Stimulated activated memory B cell treated with anti-CD40 and anti-IgM and Interleukin-4, amounts not matched to agents 10 μg/mL and 1 μg/mL and 100 μg/mL, for 72 hours (primary cell): ENCODE data around the gene SFXN5.

Experiments used
- ATAC-seq: fragments of 150-1000 bp; cut with Tn5 transposase; 2 replicates; pipeline ENCODE4 v1.10.0; 2021
- H3K27ac Mint-ChIP-seq: one replicate; pipeline ENCODE4 v1.8.0; 2022; ENCODE audit warnings: mild to moderate bottlenecking, mixed read lengths
- H3K27me3 Mint-ChIP-seq: one replicate; pipeline ENCODE4 v1.8.0; 2022; ENCODE audit warnings: mixed read lengths
- H3K36me3 Mint-ChIP-seq: one replicate; pipeline ENCODE4 v1.8.0; 2022; ENCODE audit warnings: mixed read lengths
- H3K4me1 Mint-ChIP-seq: one replicate; pipeline ENCODE4 v1.8.0; 2022; ENCODE audit warnings: mixed read lengths
- H3K4me3 Mint-ChIP-seq: one replicate; pipeline ENCODE4 v1.8.0; 2022; ENCODE audit warnings: mild to moderate bottlenecking, moderate library complexity, mixed read lengths
- H3K9me3 Mint-ChIP-seq: one replicate; pipeline ENCODE4 v1.8.0; 2022; ENCODE audit warnings: mixed read lengths

SFXN5 gene

GRCh38 chr2:72940361-72940760, 131.2 kb downstream of the SFXN5 start:
- Mint-ChIP-seq H3K27ac (no peak overlapping the region), H3K4me1 (no peaks in the 10 kb centered on the region), H3K4me3 (no peak overlapping the region), H3K9me3 (no peaks in the 10 kb centered on the region), H3K36me3 (peaks cover 8% of the 10 kb centered on the region), H3K27me3 (peaks cover 26% of the 10 kb centered on the region)
- no peak for ATAC-seq

GRCh38 chr2:72938455-72938854, 133.1 kb downstream of the SFXN5 start:
- Mint-ChIP-seq H3K27ac (no peak overlapping the region), H3K4me3 (no peak overlapping the region), H3K9me3 (no peaks in the 10 kb centered on the region), H3K27me3 (peaks cover 45% of the 10 kb centered on the region), H3K36me3 (no peaks in the 10 kb centered on the region), H3K4me1 (no peaks in the 10 kb centered on the region)
- no peak for ATAC-seq

DNA sequence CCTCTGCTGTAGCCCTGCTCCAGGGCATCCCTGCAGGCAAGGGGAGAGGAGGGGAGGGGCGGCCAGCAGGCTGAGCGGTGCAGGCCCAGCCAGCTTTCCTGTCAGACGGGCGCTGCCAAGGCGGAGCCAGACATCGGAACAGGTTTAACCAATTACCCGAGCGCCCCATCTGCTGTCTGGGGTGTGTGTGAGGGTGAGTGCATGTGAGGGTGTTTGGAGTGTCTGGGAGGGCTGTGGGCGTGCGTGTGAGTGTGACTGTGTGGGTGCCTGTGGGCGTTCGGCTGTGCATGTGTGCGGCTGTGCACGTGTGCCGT, 134.2 kb downstream of the SFXN5 start:
- Mint-ChIP-seq H3K27ac (no peak overlapping the region), H3K4me1 (no peaks in the 10 kb centered on the region), H3K36me3 (no peaks in the 10 kb centered on the region), H3K9me3 (no peaks in the 10 kb centered on the region), H3K27me3 (peaks cover 48% of the 10 kb centered on the region), H3K4me3 (no peak overlapping the region)
- ATAC-seq = no peak

- Mint-ChIP-seq H3K4me3 (no peak overlapping the region), H3K9me3 (no peaks in the 10 kb centered on the region), H3K27me3 (peaks cover 48% of the 10 kb centered on the region), H3K36me3 (no peaks in the 10 kb centered on the region), H3K4me1 (no peaks in the 10 kb centered on the region), H3K27ac (no peak overlapping the region)
- ATAC-seq = no peak
Measured at GRCh38 chr2:72936660-72937355, 134.7 kb downstream of the SFXN5 start.

- H3K27me3 Mint-ChIP-seq = peaks cover 48% of the 10 kb centered on the region
- no peak for ATAC-seq
- H3K4me3 Mint-ChIP-seq = no peak overlapping the region
- H3K27ac Mint-ChIP-seq = no peak overlapping the region
- H3K4me1 Mint-ChIP-seq = no peaks in the 10 kb centered on the region
- H3K9me3 Mint-ChIP-seq = no peaks in the 10 kb centered on the region
- no peaks in the 10 kb centered on the region for H3K36me3 Mint-ChIP-seq
Measured at GRCh38 chr2:72935611-72935957, 135.9 kb downstream of the SFXN5 start.

DNA sequence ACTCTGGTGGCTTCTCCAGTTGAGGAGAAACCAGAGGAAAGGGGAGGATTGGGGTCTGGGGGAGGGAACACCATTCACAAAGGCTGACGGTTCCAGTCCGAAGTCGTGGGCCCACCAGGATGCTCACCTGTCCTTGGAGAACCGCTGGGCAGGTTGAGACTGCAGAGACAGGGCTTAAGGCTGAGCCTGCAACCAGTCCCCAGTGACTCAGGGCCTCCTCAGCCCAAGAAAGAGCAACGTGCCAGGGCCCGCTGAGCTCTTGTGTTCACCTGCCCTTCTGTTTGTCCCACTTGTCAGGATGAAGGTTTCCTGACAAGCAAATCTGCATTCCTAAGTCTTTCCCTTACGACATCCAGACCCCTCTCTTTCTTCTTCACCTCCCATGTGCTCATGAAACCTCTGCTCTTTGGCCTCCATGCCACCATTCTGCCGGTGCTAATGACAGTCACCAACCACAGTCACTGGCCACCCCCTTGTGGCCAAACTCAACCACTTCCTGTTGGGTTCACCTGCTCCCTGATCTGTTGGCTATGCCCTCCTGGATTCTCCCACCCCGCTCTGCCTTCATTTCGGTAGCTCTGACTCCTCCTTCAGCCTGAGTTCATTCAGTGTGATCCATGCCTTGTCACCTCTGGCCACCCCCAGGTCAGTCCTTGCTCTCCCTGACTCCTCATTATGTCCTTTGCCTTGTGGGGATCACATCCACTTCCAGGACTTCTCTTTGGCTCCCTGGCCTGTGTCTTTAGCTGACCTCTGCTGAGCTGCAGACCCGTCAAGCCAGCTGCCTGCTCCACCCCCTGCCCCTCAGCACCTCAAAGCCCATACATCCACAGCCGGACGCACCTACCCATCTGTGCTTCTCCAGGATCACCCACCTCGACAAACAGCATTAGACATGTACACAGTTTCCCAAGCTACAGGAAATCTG, 136.6 kb downstream of the SFXN5 start:
- H3K4me1 Mint-ChIP-seq = no peaks in the 10 kb centered on the region
- H3K27ac Mint-ChIP-seq = no peak overlapping the region
- H3K27me3 Mint-ChIP-seq = peaks cover 48% of the 10 kb centered on the region
- H3K4me3 Mint-ChIP-seq = no peak overlapping the region
- no peaks in the 10 kb centered on the region for H3K36me3 Mint-ChIP-seq
- no peak for ATAC-seq
- H3K9me3 Mint-ChIP-seq = no peaks in the 10 kb centered on the region

DNA sequence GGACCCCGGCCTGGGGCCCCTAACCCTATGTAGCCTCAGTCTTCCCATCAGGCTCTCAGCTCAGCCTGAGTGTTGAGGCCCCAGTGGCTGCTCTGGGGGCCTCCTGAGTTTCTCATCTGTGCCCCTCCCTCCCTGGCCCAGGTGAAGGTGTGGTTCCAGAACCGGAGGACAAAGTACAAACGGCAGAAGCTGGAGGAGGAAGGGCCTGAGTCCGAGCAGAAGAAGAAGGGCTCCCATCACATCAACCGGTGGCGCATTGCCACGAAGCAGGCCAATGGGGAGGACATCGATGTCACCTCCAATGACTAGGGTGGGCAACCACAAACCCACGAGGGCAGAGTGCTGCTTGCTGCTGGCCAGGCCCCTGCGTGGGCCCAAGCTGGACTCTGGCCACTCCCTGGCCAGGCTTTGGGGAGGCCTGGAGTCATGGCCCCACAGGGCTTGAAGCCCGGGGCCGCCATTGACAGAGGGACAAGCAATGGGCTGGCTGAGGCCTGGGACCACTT, 137.8 kb downstream of the SFXN5 start:
- H3K27me3 Mint-ChIP-seq = peaks cover 41% of the 10 kb centered on the region
- no peak overlapping the region for H3K4me3 Mint-ChIP-seq
- H3K9me3 Mint-ChIP-seq = no peaks in the 10 kb centered on the region
- no peaks in the 10 kb centered on the region for H3K36me3 Mint-ChIP-seq
- no peak for ATAC-seq
- no peak overlapping the region for H3K27ac Mint-ChIP-seq
- no peaks in the 10 kb centered on the region for H3K4me1 Mint-ChIP-seq

DNA sequence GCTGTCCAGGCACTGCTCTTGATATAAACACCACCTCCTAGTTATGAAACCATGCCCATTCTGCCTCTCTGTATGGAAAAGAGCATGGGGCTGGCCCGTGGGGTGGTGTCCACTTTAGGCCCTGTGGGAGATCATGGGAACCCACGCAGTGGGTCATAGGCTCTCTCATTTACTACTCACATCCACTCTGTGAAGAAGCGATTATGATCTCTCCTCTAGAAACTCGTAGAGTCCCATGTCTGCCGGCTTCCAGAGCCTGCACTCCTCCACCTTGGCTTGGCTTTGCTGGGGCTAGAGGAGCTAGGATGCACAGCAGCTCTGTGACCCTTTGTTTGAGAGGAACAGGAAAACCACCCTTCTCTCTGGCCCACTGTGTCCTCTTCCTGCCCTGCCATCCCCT, 138.3 kb downstream of the SFXN5 start:
- no peak overlapping the region for H3K4me3 Mint-ChIP-seq
- no peak overlapping the region for H3K27ac Mint-ChIP-seq
- H3K36me3 Mint-ChIP-seq = no peaks in the 10 kb centered on the region
- H3K27me3 Mint-ChIP-seq = peaks cover 38% of the 10 kb centered on the region
- ATAC-seq = no peak
- no peaks in the 10 kb centered on the region for H3K4me1 Mint-ChIP-seq
- no peaks in the 10 kb centered on the region for H3K9me3 Mint-ChIP-seq

GRCh38 chr2:72932805-72933204, 138.7 kb downstream of the SFXN5 start:
- Mint-ChIP-seq H3K27ac (no peak overlapping the region), H3K9me3 (no peaks in the 10 kb centered on the region), H3K4me1 (no peaks in the 10 kb centered on the region), H3K4me3 (no peak overlapping the region), H3K27me3 (peaks cover 34% of the 10 kb centered on the region), H3K36me3 (no peaks in the 10 kb centered on the region)
- ATAC-seq = no peak

DNA sequence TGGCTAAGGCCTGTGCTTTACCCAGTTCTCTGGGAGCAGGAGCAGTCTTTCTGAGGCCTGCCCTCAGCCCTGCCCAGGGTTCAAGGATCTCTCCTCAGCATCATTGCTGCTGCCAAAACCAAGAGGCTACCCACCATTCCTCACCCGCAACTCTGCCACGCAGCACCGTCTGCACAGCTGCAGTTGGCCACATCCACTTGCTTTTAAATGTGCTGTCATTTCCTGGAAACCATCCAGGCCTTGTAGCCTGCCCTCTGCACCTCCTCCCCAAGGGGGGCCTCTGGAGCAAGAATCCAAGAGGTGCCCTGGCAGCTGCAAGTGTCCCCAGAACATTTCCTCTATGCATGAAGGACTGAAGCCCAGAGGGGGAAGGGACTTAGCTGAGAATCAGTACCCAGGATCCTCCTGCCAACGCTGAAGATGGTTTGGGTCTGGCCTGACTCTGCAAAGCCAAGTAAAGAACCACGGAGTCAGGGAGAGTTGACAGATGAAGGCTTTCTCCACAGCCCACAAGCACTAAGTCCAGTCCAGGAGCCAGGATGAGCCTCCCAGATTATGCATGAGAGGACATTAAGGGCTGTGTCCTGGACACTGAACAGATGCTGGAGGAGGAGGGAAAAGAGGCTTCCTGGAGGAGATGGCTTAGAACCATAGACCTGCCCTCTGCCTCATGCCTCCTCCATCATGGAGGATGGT, 139.3 kb downstream of the SFXN5 start:
- H3K4me3 Mint-ChIP-seq = no peak overlapping the region
- H3K9me3 Mint-ChIP-seq = no peaks in the 10 kb centered on the region
- H3K27me3 Mint-ChIP-seq = peaks cover 30% of the 10 kb centered on the region
- no peak for ATAC-seq
- no peaks in the 10 kb centered on the region for H3K36me3 Mint-ChIP-seq
- no peak overlapping the region for H3K27ac Mint-ChIP-seq
- H3K4me1 Mint-ChIP-seq = no peaks in the 10 kb centered on the region

GRCh38 chr2:72931280-72931910, 140.1 kb downstream of the SFXN5 start:
- no peaks in the 10 kb centered on the region for H3K9me3 Mint-ChIP-seq
- H3K27ac Mint-ChIP-seq = no peak overlapping the region
- no peaks in the 10 kb centered on the region for H3K4me1 Mint-ChIP-seq
- ATAC-seq = peak; percentile 18
- H3K4me3 Mint-ChIP-seq = no peak overlapping the region
- H3K36me3 Mint-ChIP-seq = no peaks in the 10 kb centered on the region
- peaks cover 30% of the 10 kb centered on the region for H3K27me3 Mint-ChIP-seq

- no peak for ATAC-seq
- Mint-ChIP-seq H3K27me3 (peaks cover 24% of the 10 kb centered on the region), H3K27ac (no peak overlapping the region), H3K4me1 (peaks cover 2% of the 10 kb centered on the region), H3K4me3 (no peak overlapping the region), H3K9me3 (no peaks in the 10 kb centered on the region), H3K36me3 (no peaks in the 10 kb centered on the region)
Measured at GRCh38 chr2:72929010-72929409, 142.5 kb downstream of the SFXN5 start.

DNA sequence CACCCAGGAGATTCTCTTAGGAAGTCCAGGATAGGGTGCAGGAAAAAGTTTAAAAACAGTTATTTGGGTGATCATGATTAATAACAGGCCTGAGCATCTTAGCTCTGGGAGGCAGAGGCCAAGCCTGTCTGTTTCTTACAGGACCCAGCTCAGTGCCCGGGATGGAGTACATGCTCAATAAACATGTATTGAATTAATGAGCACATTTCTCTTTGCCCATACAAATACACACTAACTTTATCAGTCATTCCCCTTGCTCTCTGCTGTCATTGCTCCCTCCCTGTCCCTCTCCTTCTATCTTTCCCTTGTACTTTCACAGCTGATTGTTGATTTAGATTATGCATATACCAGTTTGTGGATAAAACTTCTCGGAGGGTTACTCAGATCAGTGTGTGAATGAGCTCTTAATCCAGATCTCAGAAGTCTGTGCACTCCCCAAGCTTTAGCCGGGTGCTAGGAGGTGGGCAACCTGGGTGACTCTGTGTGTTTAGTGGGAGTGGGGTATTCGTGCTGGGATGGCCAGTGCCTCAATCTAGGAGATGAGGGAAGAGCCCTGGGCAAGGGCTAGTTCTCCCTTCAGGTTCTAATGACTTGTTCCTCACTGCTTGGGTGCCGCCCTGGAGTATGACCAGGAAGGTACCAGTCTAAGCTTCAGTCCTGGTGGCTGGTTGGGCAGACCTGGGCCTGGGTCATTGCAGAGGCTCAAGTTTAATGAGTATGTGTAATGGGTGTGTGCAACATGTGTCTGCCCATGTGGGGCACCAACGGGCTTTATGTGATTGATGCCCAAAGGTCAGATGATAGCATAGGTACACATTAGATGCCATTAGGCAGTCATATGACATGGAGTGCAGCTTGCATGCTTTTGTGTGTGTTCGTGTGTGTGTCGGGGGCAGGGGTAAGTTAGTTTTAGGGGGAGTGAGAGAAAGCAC, 143.6 kb downstream of the SFXN5 start:
- no peak for ATAC-seq
- Mint-ChIP-seq H3K9me3 (no peaks in the 10 kb centered on the region), H3K4me1 (peaks cover 6% of the 10 kb centered on the region), H3K36me3 (no peaks in the 10 kb centered on the region), H3K27me3 (peaks cover 27% of the 10 kb centered on the region), H3K27ac (no peak overlapping the region), H3K4me3 (no peak overlapping the region)

- Mint-ChIP-seq H3K4me3 (no peak overlapping the region), H3K27ac (no peak overlapping the region), H3K36me3 (no peaks in the 10 kb centered on the region), H3K9me3 (no peaks in the 10 kb centered on the region), H3K4me1 (peaks cover 6% of the 10 kb centered on the region), H3K27me3 (peaks cover 37% of the 10 kb centered on the region)
- no peak for ATAC-seq
Measured at GRCh38 chr2:72926811-72927465, 144.6 kb downstream of the SFXN5 start.
